Activated CD8-positive, alpha-beta T cell treated with anti-CD3 and anti-CD28 coated beads for 36 hours (primary cell): ENCODE results near the gene DDX17. TPM values are rescaled to one million over a fixed set of nuclear protein-coding genes. Genes with fewer than 3 reads are reported as not detected.

Experiments
- total RNA-seq, 2 experiments: library from RNA; stranded (reverse); gene quantifications; one replicate each; pipeline ENCODE4 v1.2.3, GENCODE V29; 2021

DDX17 gene
- total RNA-seq, 2 experiments from 2014 or later, result 320 to 334 TPM

Other genes starting within 250 kb of the DDX17 start
- 10 to 100 TPM; 15.7 to 16.8 TPM for gene TMEM184B, start 233.3 kb downstream of the DDX17 start, total RNA-seq
- gene CSNK1E, start 188.9 kb downstream of the DDX17 start, total RNA-seq, result 100 to 1,000 TPM; 123 TPM
- gene KCNJ4, start 51.1 kb downstream of the DDX17 start, total RNA-seq, result not detected
- 1 to 10 TPM; 1.7 to 2.1 TPM for gene KDELR3, start 38.2 kb downstream of the DDX17 start, total RNA-seq
- 10 to 100 TPM; 14.2 to 15.1 TPM for gene DMC1, start 63.9 kb upstream of the DDX17 start, total RNA-seq
- 1 to 10 TPM in 1 of 2 experiments, under 1 TPM in 1; 0.74 to 1.1 TPM for gene FAM227A, start 150.1 kb upstream of the DDX17 start, total RNA-seq
- 10 to 100 TPM; 15.6 to 15.7 TPM for gene CBY1, start 150.3 kb upstream of the DDX17 start, total RNA-seq
- gene TOMM22, start 175.6 kb upstream of the DDX17 start, total RNA-seq, result 100 to 1,000 TPM; 155 to 158 TPM
- 10 to 100 TPM; 84.7 to 88.1 TPM for gene JOSD1, start 194.6 kb upstream of the DDX17 start, total RNA-seq
- gene GTPBP1, start 199.6 kb upstream of the DDX17 start, total RNA-seq, result 10 to 100 TPM; 93.3 to 97.6 TPM
- 100 to 1,000 TPM; 101 to 107 TPM for gene SUN2, start 249.7 kb upstream of the DDX17 start, total RNA-seq